Keratinocyte (primary cell): ENCODE results near the gene RNF149.

Experiments
- CTCF ChIP-seq, 3 experiments: IDR thresholded peaks in 1 of 3; conservative IDR thresholded peaks in 1 of 3; optimal IDR thresholded peaks in 1 of 3; 2 replicates in 2 of 3; 3 replicates in 1 of 3; pipeline versions ENCODE3 to v1.5.1; 2011; ENCODE audit warnings: low read length in 3 of 3, mild to moderate bottlenecking in 3 of 3, moderate library complexity in 2 of 3, control low read depth in 1 of 3, inconsistent platforms in 1 of 3; ENCODE audit not compliant: insufficient read depth in 2 of 3; ENCODE audit errors: extremely low read depth in 1 of 3
- EZH2 ChIP-seq: IDR thresholded peaks from one replicate; pipeline ENCODE4 v1.6.1; 2012; ENCODE audit warnings: inconsistent platforms, mild to moderate bottlenecking, low read length, moderate library complexity

GRCh38 chr2:101273056-101273455 is 35.4 kb downstream of the RNF149 start:
- no peak for TF ChIP-seq CTCF (optimal IDR thresholded peaks at IDR 0.05 in 1 of 3, IDR thresholded peaks at IDR 0.05 in 1 of 3, conservative IDR thresholded peaks at IDR 0.05 in 1 of 3; ENCODE audit: extremely low read depth in 1 of 3, insufficient read depth in 2 of 3, low read length in 3 of 3)
- TF ChIP-seq EZH2: no peak
